ENCODE results near the gene M1AP.

The M1AP gene

GRCh38 chr2:74682501-74682900 is 34.4 kb upstream of the M1AP start:
- H3K4me1 ChIP-seq (ENCODE audit: control insufficient read depth, insufficient read depth, low read length, unreplicated experiment): no peaks in the 10 kb centered on the region
- no peak overlapping the region for H3K4me3 ChIP-seq (ENCODE audit: low read depth, low read length)
- no peak overlapping the region for H2AFZ ChIP-seq (ENCODE audit: low read length, unreplicated experiment)
- no peaks in the 10 kb centered on the region for H3K79me2 ChIP-seq (ENCODE audit: control insufficient read depth, insufficient read depth, low read length, unreplicated experiment)
- no peak overlapping the region for H3K27ac ChIP-seq (ENCODE audit: low read depth, low read length)
- no peaks in the 10 kb centered on the region for H3K27me3 ChIP-seq (ENCODE audit: insufficient read depth, low read length)
- H3K36me3 ChIP-seq (ENCODE audit: insufficient read depth, low read length): no peaks in the 10 kb centered on the region

GRCh38 chr2:74679615-74680014 is 31.5 kb upstream of the M1AP start:
- no peaks in the 10 kb centered on the region; the same call in 1 of the 2 replicates for H3K36me3 ChIP-seq (ENCODE audit: insufficient read depth, low read length)
- no peak overlapping the region for H3K4me3 ChIP-seq (ENCODE audit: low read depth, low read length)
- H3K27ac ChIP-seq (ENCODE audit: low read depth, low read length): no peak overlapping the region
- no peaks in the 10 kb centered on the region for H3K4me1 ChIP-seq (ENCODE audit: control insufficient read depth, insufficient read depth, low read length, unreplicated experiment)
- H3K27me3 ChIP-seq (ENCODE audit: insufficient read depth, low read length): no peaks in the 10 kb centered on the region
- no peak overlapping the region for H2AFZ ChIP-seq (ENCODE audit: low read length, unreplicated experiment)
- H3K79me2 ChIP-seq (ENCODE audit: control insufficient read depth, insufficient read depth, low read length, unreplicated experiment): no peaks in the 10 kb centered on the region

- Histone ChIP-seq H3K27ac (ENCODE audit: low read depth, low read length) (no peak overlapping the region), H3K36me3 (ENCODE audit: insufficient read depth, low read length) (no peaks in the 10 kb centered on the region; the same call in 1 of the 2 replicates), H3K79me2 (ENCODE audit: control insufficient read depth, insufficient read depth, low read length, unreplicated experiment) (no peaks in the 10 kb centered on the region), H2AFZ (ENCODE audit: low read length, unreplicated experiment) (no peak overlapping the region), H3K4me3 (ENCODE audit: low read depth, low read length) (no peak overlapping the region), H3K27me3 (ENCODE audit: insufficient read depth, low read length) (no peaks in the 10 kb centered on the region), H3K4me1 (ENCODE audit: control insufficient read depth, insufficient read depth, low read length, unreplicated experiment) (peaks cover 4% of the 10 kb centered on the region)
Measured at GRCh38 chr2:74676331-74676730, 28.2 kb upstream of the M1AP start.

GRCh38 chr2:74675090-74675489 is 27.0 kb upstream of the M1AP start:
- Histone ChIP-seq H3K79me2 (ENCODE audit: control insufficient read depth, insufficient read depth, low read length, unreplicated experiment) (no peaks in the 10 kb centered on the region), H3K27ac (ENCODE audit: low read depth, low read length) (no peak overlapping the region), H3K4me1 (ENCODE audit: control insufficient read depth, insufficient read depth, low read length, unreplicated experiment) (peaks cover 6% of the 10 kb centered on the region), H2AFZ (ENCODE audit: low read length, unreplicated experiment) (no peak overlapping the region), H3K27me3 (ENCODE audit: insufficient read depth, low read length) (no peaks in the 10 kb centered on the region), H3K36me3 (ENCODE audit: insufficient read depth, low read length) (no peaks in the 10 kb centered on the region; the same call in 1 of the 2 replicates), H3K4me3 (ENCODE audit: low read depth, low read length) (no peak overlapping the region)

GRCh38 chr2:74673826-74674528 is 25.8 kb upstream of the M1AP start:
- no peak overlapping the region for H3K27ac ChIP-seq (ENCODE audit: low read depth, low read length)
- no peaks in the 10 kb centered on the region for H3K79me2 ChIP-seq (ENCODE audit: control insufficient read depth, insufficient read depth, low read length, unreplicated experiment)
- no peak overlapping the region for H3K4me3 ChIP-seq (ENCODE audit: low read depth, low read length)
- H3K4me1 ChIP-seq (ENCODE audit: control insufficient read depth, insufficient read depth, low read length, unreplicated experiment): peaks cover 6% of the 10 kb centered on the region
- H3K27me3 ChIP-seq (ENCODE audit: insufficient read depth, low read length): no peaks in the 10 kb centered on the region
- no peaks in the 10 kb centered on the region; the same call in 1 of the 2 replicates for H3K36me3 ChIP-seq (ENCODE audit: insufficient read depth, low read length)
- H2AFZ ChIP-seq (ENCODE audit: low read length, unreplicated experiment): no peak overlapping the region

GRCh38 chr2:74671479-74671878 is 23.3 kb upstream of the M1AP start:
- H3K4me3 ChIP-seq (ENCODE audit: low read depth, low read length): no peak overlapping the region
- H3K27me3 ChIP-seq (ENCODE audit: insufficient read depth, low read length): no peaks in the 10 kb centered on the region
- H3K27ac ChIP-seq (ENCODE audit: low read depth, low read length): no peak overlapping the region
- peaks cover 6% of the 10 kb centered on the region for H3K4me1 ChIP-seq (ENCODE audit: control insufficient read depth, insufficient read depth, low read length, unreplicated experiment)
- no peaks in the 10 kb centered on the region; the same call in 1 of the 2 replicates for H3K36me3 ChIP-seq (ENCODE audit: insufficient read depth, low read length)
- H3K79me2 ChIP-seq (ENCODE audit: control insufficient read depth, insufficient read depth, low read length, unreplicated experiment): no peaks in the 10 kb centered on the region
- no peak overlapping the region for H2AFZ ChIP-seq (ENCODE audit: low read length, unreplicated experiment)

- Histone ChIP-seq H3K27ac (ENCODE audit: low read depth, low read length) (no peak overlapping the region), H3K4me1 (ENCODE audit: control insufficient read depth, insufficient read depth, low read length, unreplicated experiment) (peaks cover 6% of the 10 kb centered on the region), H3K79me2 (ENCODE audit: control insufficient read depth, insufficient read depth, low read length, unreplicated experiment) (no peaks in the 10 kb centered on the region), H3K27me3 (ENCODE audit: insufficient read depth, low read length) (no peaks in the 10 kb centered on the region), H3K4me3 (ENCODE audit: low read depth, low read length) (no peak overlapping the region), H2AFZ (ENCODE audit: low read length, unreplicated experiment) (no peak overlapping the region), H3K36me3 (ENCODE audit: insufficient read depth, low read length) (no peaks in the 10 kb centered on the region)
Measured at GRCh38 chr2:74670263-74670662, 22.1 kb upstream of the M1AP start.

GRCh38 chr2:74668087-74668486 is 20.0 kb upstream of the M1AP start:
- no peaks in the 10 kb centered on the region for H3K79me2 ChIP-seq (ENCODE audit: control insufficient read depth, insufficient read depth, low read length, unreplicated experiment)
- H3K27ac ChIP-seq (ENCODE audit: low read depth, low read length): no peak overlapping the region
- H2AFZ ChIP-seq (ENCODE audit: low read length, unreplicated experiment): no peak overlapping the region
- H3K36me3 ChIP-seq (ENCODE audit: insufficient read depth, low read length): no peaks in the 10 kb centered on the region
- no peaks in the 10 kb centered on the region for H3K27me3 ChIP-seq (ENCODE audit: insufficient read depth, low read length)
- peaks cover 6% of the 10 kb centered on the region for H3K4me1 ChIP-seq (ENCODE audit: control insufficient read depth, insufficient read depth, low read length, unreplicated experiment)
- no peak overlapping the region for H3K4me3 ChIP-seq (ENCODE audit: low read depth, low read length)

- H3K27me3 ChIP-seq (ENCODE audit: insufficient read depth, low read length): no peaks in the 10 kb centered on the region
- H3K36me3 ChIP-seq (ENCODE audit: insufficient read depth, low read length): no peaks in the 10 kb centered on the region
- H2AFZ ChIP-seq (ENCODE audit: low read length, unreplicated experiment): no peak overlapping the region
- no peak overlapping the region for H3K27ac ChIP-seq (ENCODE audit: low read depth, low read length)
- H3K4me3 ChIP-seq (ENCODE audit: low read depth, low read length): no peak overlapping the region
- H3K4me1 ChIP-seq (ENCODE audit: control insufficient read depth, insufficient read depth, low read length, unreplicated experiment): peaks cover 6% of the 10 kb centered on the region
- no peaks in the 10 kb centered on the region for H3K79me2 ChIP-seq (ENCODE audit: control insufficient read depth, insufficient read depth, low read length, unreplicated experiment)
Measured at GRCh38 chr2:74659462-74659861, 11.3 kb upstream of the M1AP start.

- H3K79me2 ChIP-seq (ENCODE audit: control insufficient read depth, insufficient read depth, low read length, unreplicated experiment): no peaks in the 10 kb centered on the region
- H3K4me1 ChIP-seq (ENCODE audit: control insufficient read depth, insufficient read depth, low read length, unreplicated experiment): peaks cover 6% of the 10 kb centered on the region
- no peak overlapping the region for H2AFZ ChIP-seq (ENCODE audit: low read length, unreplicated experiment)
- H3K27me3 ChIP-seq (ENCODE audit: insufficient read depth, low read length): no peaks in the 10 kb centered on the region
- H3K27ac ChIP-seq (ENCODE audit: low read depth, low read length): no peak overlapping the region
- no peak overlapping the region for H3K4me3 ChIP-seq (ENCODE audit: low read depth, low read length)
- no peaks in the 10 kb centered on the region for H3K36me3 ChIP-seq (ENCODE audit: insufficient read depth, low read length)
Measured at GRCh38 chr2:74658516-74658915, 10.4 kb upstream of the M1AP start.

- Histone ChIP-seq H3K4me3 (ENCODE audit: low read depth, low read length) (no peak overlapping the region), H3K4me1 (ENCODE audit: control insufficient read depth, insufficient read depth, low read length, unreplicated experiment) (peaks cover 6% of the 10 kb centered on the region), H2AFZ (ENCODE audit: low read length, unreplicated experiment) (no peak overlapping the region), H3K27ac (ENCODE audit: low read depth, low read length) (no peak overlapping the region), H3K27me3 (ENCODE audit: insufficient read depth, low read length) (no peaks in the 10 kb centered on the region), H3K79me2 (ENCODE audit: control insufficient read depth, insufficient read depth, low read length, unreplicated experiment) (no peaks in the 10 kb centered on the region), H3K36me3 (ENCODE audit: insufficient read depth, low read length) (no peaks in the 10 kb centered on the region)
Measured at GRCh38 chr2:74655579-74655978, 7.4 kb upstream of the M1AP start.

Measured in ACC112 (cell line).